Coronary artery (tissue), 2 donors: ENCODE results near the gene TMEM114.

Source experiments
- DNase-seq: peaks from one replicate; pipeline ENCODE4 v3.0.0-alpha.2; 2017; ENCODE audit warnings: low spot score
- H3K27ac ChIP-seq, 2 donors: fragments of 200-600 bp; sonication (generic); one replicate each; pipeline ENCODE4 v1.5.1; 2016 to 2019
- H3K4me3 ChIP-seq: fragments of 200-600 bp; sonication (generic); 2 replicates; pipeline ENCODE4 v1.5.1; 2016; ENCODE audit warnings: mild to moderate bottlenecking, moderate library complexity
- TF ChIP-seq, protein P1 (sequence below): fragments of 200-600 bp; sonication (generic); IDR thresholded peaks from one replicate; pipeline ENCODE4 v1.5.1; 2019; ENCODE audit warnings: antibody characterized with exemption

Gene TMEM114

DNA sequence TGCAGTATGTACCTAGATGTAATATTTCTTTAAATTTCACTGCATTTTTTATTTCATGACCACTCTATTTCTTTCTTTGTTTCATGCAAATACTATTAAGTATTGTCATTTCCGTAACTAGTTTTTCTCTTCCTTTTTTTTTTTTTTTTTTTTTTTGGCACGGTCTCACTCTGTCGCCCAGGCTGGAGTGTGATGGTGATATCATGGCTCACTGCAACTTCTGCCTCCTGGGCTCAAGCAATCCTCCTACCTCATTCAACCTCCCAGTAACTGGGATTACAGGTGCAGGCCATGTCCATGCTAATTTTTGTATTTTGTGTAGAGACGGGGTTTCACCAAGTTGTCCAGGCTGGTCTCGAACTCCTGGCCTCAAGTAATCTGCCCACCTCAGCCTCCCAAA lies 70.7 kb downstream of the TMEM114 start:
- DNase-seq = no peak
- H3K27ac ChIP-seq = no peak overlapping the region
- no peak overlapping the region for H3K4me3 ChIP-seq
- TF ChIP-seq, protein P1, sequence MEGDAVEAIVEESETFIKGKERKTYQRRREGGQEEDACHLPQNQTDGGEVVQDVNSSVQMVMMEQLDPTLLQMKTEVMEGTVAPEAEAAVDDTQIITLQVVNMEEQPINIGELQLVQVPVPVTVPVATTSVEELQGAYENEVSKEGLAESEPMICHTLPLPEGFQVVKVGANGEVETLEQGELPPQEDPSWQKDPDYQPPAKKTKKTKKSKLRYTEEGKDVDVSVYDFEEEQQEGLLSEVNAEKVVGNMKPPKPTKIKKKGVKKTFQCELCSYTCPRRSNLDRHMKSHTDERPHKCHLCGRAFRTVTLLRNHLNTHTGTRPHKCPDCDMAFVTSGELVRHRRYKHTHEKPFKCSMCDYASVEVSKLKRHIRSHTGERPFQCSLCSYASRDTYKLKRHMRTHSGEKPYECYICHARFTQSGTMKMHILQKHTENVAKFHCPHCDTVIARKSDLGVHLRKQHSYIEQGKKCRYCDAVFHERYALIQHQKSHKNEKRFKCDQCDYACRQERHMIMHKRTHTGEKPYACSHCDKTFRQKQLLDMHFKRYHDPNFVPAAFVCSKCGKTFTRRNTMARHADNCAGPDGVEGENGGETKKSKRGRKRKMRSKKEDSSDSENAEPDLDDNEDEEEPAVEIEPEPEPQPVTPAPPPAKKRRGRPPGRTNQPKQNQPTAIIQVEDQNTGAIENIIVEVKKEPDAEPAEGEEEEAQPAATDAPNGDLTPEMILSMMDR = no peak
